Esophagus squamous epithelium (tissue), 4 donors: ENCODE data around the gene ETS2.

Source experiments
- POLR2A ChIP-seq, 4 donors: fragments of 450-650 bp; IDR thresholded peaks; one replicate each; pipeline ENCODE4 v1.6.1; 2017; ENCODE audit warnings: antibody characterized with exemption in 4 of 4, mild to moderate bottlenecking in 4 of 4, moderate library complexity in 3 of 4
- TF ChIP-seq, protein P1 (sequence below), 6 experiments: fragments of 450-650 bp in 4 of 6; fragments of 200-600 bp in 2 of 6; sonication (generic) in 2 of 6; IDR thresholded peaks; one replicate each; pipeline ENCODE4 v1.5.1; 2016 to 2019; ENCODE audit warnings: antibody characterized with exemption in 6 of 6, mild to moderate bottlenecking in 4 of 6, moderate library complexity in 4 of 6

DNA sequence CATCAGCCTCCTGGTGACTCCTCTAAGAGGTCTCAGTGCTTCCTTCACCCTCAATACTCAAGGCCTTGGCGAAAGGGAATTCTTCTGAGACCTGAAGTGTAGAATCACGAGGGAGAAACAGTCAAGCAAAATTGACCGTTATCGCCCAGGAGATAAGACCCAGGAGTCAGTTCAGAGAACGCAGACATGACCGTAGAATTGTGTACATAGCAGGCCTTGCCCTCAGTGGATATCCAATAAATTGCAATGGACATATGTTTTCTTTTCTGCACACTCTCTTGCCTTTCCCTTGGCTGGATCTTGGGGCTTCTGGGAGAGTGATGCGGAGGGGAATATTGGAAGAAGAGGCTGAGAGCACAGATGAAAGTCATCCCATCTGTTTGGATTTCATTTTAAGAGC is 15.7 kb upstream of the ETS2 start:
- TF ChIP-seq, protein P1, sequence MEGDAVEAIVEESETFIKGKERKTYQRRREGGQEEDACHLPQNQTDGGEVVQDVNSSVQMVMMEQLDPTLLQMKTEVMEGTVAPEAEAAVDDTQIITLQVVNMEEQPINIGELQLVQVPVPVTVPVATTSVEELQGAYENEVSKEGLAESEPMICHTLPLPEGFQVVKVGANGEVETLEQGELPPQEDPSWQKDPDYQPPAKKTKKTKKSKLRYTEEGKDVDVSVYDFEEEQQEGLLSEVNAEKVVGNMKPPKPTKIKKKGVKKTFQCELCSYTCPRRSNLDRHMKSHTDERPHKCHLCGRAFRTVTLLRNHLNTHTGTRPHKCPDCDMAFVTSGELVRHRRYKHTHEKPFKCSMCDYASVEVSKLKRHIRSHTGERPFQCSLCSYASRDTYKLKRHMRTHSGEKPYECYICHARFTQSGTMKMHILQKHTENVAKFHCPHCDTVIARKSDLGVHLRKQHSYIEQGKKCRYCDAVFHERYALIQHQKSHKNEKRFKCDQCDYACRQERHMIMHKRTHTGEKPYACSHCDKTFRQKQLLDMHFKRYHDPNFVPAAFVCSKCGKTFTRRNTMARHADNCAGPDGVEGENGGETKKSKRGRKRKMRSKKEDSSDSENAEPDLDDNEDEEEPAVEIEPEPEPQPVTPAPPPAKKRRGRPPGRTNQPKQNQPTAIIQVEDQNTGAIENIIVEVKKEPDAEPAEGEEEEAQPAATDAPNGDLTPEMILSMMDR (IDR thresholded peaks at IDR 0.05) = no peak
- no peak for TF ChIP-seq POLR2A (IDR thresholded peaks at IDR 0.05)
